Activated CD4-positive, CD25-positive, alpha-beta regulatory T cell treated with anti-CD3 and anti-CD28 coated beads, Interleukin-2, amount 50 U/mL, for 72 hours (primary cell): Measurements from ENCODE around the gene PDZD4.

Experiments used
- DNase-seq: peaks from one replicate; pipeline ENCODE4 v3.0.0; 2021

PDZD4 gene

DNA sequence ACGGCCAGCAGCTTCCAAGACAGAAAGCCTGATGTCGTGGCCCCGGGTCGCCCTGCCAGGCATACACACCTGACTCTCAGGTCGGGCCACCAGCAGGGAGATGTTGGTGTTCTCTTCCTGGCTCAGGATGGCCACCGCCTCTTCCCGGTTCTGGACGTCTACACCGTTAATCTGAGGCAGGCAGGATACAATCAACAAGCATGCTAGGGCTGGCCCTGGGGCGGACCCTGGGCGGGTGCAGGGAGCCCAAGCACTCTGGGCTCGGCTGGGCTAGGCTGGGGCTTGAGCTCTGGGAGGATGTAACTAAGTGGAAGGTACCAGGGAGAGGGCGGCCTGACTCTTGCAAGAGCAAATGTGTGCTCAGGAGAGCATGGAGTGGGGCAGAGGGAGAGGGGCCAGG lies 24.9 kb downstream of the PDZD4 start:
- no peak for DNase-seq

DNA sequence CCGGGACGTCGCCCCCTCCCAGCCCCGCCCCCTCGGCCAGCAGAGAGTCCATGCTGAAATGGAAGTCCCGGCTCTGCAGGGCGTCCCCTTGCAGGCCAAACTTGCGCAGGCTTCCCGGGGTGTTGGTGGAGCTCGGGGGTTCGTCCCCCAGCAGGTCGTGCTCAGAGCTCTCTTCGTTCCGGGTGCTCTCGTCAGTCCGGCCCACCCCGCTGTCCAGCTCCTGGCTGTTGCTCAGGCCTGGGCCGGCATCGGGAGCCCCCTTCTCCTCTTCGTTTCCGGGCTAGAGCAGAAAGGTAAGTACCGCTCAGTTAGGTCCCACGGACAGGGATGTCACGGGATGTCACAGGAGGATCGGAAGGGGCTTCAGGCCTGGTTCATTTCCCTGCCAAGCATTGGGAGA lies 25.7 kb downstream of the PDZD4 start:
- DNase-seq = no peak

DNA sequence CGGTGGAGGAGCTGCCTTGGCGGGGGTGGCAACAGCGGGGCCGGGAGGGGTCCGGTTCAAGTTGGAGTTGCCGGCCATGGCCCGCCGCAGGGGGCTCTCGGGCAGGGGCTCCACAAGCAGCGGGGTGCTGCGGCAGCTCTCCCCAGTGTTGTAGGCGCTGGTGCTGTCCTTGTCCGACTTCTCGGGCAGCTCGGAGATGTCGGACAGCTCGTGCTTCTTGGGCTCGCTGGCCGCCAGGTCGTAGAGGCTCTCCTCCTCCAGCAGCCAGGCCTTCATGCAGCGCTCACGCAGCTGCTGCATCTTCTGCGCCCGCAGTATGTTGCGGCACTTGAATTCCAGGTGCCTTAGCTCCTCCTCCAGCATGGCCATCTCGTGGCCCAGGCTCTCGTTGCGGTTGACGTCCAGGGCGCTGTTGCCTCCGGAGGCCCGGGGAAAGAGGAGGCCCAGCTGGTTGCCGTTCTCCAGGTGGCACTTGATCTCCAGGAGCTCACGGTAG lies 26.2 kb downstream of the PDZD4 start:
- no peak for DNase-seq

DNA sequence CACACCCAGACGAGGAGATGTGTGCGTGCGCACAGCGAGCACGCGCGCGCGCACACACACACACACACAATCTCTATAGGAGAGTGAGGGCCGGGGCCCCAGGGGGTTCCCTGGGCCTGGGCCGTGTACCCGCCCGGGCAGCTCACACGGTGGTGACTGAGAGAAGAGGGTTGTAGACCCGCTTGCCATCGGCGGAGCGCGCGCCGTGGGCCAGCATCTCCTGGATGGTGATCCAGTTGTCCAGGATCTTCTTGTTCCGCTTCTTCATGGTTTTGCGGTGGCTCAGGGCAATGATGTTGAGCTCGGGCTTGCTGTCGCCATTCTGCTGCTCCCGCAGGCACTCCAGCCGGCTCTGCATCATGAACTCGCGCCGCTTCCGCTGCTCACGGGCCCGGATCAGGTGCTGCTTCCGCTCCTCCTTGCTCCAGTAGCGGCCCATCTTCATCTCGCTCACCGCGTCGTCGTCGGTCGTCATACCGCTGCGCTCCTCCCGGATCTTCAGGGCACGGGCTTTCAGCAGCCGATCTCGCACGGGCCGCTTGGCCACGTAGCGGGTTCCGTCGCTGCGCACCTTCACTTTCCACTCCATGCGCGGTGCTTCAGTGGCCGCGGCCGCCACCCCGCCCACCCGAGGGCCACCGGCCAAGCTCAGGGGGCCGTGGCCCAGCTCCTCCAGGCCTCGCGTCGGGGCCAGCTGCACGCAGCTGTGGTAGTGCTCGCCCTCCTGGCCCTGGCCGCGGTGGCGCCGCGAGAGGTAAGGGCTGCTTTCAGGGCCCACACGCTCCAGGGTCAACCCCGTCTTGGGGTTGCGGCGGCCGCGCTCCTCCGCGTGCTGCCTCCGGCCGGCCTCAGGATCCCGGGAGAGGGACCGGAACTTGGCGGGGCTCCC lies 26.9 kb downstream of the PDZD4 start:
- DNase-seq = no peak

DNA sequence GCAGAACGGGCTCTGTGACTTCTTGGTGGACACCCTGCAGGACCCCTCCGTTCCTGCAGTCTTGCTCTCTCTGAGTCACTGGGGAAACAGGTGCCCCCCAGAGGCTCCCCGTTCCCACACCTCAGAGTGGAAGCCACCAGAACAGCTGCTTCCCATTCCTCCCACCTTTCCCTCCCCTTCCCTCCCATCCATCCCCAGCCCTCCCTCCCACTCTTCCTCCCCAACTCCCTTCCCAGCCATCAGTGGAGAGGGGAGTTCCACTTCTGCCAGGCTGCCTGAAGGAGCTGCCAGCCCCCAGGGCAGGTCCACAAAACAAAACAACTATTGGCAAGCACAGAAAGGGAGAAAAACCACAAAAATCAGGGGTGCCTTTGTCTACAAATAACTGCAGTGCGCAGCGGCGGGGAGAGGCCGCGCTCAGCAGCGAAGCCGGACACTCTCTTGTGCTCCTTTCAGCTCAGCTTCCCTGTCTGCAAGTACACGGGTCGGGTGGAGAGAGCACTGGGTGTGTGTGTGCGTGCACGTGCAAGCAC lies 27.8 kb downstream of the PDZD4 start:
- DNase-seq = no peak

DNA sequence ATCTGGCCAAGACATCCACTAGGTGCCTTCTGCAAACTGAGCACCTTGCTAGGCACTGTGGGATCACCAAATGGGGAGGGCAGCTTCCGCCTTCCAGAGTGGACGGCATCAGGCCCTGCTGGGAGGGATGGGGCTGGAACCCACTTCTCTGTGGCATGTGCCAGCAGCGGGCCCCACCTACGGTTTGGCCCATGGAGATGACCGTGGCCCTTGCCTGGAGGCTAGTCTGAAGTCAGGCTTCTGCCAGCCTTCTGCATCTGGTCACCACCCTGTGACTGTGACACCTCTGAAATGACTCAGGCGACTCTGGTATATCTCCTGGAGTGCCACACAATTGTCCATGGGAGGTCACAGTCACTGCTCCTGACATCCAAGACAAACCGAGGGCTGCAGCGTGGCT lies 28.7 kb downstream of the PDZD4 start:
- DNase-seq = no peak

DNA sequence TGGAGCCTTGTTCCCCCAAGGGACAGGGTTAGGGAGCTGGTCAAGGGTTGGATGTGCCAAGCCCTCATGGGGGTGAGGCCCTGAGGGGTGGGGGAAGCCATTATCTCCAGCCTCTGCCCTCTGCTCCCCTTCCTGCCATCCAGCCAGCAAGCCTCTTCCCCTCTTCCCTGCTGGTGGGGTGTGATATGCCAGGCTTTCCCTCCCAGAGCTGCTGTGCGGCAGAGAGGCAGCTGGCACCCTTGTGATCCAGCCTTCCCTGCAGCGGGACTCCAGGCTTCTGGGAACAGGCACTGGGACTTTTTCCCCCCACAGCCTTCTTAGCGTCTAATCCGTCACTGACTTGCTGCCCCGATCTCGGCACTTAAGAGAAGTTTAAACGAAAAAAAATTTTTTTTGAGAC lies 29.6 kb downstream of the PDZD4 start:
- no peak for DNase-seq

DNA sequence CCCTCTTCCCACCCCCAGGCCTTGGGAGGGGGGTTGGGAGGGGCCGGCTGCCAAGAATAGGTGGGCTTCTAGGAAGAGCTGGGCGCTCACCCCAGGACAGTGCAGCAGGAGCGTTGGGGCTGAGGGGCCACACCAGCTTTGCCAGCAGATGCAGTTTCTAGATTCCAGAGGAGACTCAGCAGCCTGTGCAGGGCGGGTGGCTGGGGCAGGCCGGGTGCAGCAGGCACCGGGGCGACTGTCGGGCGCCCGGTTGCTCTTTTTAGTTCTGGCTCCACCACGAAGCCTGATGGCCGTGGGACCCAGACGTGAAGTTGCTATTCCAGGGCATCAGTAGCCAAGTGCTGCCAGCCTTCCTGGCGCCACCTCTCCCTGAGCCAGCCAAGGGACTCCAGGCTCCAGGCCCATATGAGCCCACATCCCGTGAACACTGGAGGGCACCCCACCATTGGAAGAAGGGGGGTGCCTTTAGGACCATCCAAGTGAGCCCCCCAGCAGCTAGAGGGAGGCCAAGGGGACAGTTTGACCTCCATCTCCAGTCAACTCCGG lies 30.1 kb downstream of the PDZD4 start:
- no peak for DNase-seq

DNA sequence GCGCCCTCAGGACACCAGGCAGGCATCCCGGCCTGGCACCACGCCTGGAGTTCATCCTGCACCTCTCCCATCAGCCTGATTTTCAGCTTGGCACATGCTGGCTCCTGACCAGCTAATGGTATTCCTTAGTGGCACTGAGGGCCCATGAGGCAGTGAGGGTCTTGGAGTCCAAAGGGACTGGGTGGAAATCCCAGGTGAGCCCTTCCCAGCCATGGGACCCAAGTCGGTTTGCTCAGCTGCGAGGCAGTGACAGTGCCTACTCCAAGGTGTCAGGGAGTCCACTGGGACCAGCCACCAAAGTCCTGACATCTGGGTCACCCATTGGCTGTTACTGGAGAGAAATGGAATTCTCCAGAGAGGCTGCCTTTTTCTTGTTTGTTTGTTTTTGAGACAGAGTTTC lies 31.0 kb downstream of the PDZD4 start:
- DNase-seq = no peak

DNA sequence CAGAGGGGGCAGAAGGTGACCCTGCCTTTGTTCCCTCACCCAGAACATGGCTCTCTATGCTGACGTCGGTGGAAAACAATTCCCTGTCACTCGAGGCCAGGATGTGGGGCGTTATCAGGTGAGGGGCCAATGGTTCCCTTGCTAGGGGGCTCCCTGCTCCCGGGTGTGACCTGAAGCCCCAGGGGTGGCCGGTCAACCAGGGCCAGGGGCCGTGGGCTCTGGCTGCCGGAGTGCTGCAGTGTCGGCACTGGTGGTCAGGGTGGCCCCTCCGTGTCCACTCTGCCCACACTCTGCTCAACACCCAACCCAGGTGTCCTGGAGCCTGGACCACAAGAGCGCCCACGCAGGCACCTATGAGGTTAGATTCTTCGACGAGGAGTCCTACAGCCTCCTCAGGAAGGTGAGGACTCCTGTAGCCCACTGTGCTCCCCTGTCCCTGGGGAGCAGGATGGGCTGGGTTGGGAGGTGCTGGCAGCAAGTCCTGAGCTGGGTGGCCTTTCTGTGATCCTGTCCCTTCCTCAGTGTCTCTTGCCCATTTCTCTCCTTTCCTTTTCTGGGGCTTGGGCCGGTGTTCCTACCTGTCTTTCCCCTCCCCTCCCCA lies 32.8 kb downstream of the PDZD4 start:
- no peak for DNase-seq

DNA sequence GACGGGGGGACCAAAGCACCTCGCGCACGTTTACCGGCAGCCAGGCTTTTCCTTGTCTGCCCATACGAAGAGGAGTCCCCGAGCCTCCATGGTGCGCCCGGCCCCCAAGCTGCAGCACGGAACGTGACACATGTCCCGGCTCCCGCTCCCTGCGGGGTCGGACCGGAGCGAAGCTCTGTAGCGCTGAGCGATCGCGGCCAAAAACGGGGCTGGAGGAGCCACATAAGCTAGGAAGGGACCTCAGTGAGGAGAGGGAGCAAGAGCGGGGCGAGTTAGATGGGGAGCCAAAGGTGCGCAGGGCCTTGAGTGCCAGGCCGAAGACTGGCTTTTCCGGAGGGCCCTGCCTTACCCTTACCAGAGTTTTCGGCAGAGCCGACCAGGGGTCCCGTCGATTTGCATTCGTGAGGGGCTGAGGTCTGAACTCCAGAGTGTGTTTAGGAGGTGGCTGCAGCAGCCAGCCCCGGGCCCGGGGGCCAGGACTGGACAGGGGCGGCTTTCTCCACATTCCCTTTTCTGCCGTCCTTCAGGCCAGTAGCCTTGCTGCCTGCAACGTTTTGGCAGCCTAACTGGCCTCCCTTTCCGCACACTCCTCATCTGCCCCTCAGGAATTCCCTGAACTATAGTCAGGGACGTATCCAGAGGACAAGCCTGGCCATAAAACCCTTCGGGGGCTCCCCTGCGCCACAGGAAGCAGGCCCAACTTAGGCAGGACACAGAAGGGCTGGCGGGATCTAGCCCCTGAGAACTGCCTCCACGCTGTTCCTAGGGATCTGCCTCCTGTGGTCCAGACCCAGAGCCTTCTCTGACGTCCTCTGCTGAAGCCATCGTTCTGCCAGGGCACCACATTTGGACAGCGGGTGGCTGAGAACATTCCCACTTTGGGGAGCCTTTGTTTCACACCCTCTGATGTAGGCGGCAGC lies 35.2 kb downstream of the PDZD4 start:
- DNase-seq = peak; percentile 37

DNA sequence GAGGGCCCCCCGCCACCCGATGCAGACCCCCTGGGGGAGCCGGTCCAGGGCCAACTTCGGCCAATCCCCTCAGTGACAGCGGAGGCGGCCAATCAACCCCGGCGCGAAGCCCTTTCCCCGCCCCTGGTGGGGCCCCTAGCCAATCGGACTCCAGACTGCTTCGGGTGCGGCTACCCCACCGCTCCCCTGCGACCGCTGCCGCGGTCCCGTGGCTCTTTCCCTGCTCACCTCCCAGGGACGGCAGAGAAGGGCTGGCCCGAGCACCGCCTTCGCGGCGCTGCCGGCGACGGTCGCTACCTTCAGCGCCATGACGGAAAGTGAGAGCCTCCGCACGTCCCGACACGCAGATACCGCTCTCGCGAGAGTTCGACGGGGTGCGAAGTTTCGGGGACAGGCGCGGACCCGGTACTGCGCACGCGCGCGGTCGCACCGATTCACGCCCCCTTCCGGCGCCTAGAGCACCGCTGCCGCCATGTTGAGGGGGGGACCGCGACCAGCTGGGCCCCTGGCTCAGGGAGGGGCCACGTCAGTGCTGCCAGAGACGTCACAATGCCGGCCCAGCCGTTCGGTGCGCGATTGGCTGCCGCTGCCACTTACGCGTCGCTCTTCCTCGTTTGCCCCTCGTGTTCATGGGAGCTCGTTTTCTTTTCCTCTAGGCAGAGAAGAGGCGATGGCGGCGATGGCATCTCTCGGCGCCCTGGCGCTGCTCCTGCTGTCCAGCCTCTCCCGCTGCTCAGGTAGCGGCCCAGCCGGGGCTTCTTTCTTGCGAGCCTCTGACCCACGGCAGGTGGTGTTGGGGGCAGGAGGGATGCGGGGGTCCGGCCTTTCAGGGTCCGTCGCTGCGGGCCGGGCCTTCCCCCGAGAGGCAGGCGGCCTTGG lies 36.1 kb downstream of the PDZD4 start, which contains the start of the genes IDH3G and SSR4:
Gene IDH3G, minus strand, starts transcription at position 358 of the 879 bp plus-strand sequence. Its CDS starts 49 bp downstream, at position 309.
Gene SSR4, plus strand, starts transcription at position 651 of the 879 bp plus-strand sequence. Its CDS starts 20 bp downstream, at position 671.
- DNase-seq = peak; percentile 90

DNA sequence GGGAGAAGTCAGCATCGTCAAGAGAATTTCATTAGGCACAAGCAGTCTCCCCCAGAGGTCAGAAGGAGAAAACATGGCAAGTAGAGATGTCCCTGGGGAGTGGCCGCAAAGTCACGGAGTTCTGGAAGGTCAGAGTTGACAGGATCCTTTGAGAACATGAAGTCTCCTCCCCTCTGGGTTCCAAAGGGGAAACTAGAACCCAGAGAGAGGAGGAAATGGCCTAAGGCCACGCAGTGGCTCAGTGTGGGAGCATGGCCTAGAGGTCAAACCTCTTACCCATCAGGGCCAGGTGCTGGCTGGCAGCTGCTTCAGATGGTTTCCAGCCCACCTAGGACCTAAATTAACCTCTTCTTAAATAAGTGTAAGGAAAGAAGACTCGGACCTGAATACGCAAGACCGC lies 37.1 kb downstream of the PDZD4 start:
- DNase-seq = no peak

DNA sequence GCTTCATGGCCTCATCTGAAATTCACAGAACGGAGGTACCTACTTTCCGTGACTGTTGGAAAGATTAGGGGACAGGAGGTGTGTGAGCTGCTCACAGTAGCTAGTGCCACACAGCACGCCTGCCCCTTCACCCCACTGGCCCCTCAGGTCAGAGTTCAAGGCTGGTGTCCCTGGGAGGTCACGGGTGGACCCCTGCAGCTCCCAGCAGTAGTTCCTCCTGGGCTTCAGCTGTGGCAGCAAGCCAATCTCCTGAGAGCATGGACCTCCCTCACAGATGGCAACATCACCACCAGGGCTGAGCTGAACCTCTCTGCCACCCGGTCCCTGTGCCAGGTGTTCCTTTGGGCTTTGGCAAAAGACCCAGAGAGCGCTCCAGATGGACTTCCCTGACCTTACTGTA lies 38.0 kb downstream of the PDZD4 start:
- DNase-seq = no peak

DNA sequence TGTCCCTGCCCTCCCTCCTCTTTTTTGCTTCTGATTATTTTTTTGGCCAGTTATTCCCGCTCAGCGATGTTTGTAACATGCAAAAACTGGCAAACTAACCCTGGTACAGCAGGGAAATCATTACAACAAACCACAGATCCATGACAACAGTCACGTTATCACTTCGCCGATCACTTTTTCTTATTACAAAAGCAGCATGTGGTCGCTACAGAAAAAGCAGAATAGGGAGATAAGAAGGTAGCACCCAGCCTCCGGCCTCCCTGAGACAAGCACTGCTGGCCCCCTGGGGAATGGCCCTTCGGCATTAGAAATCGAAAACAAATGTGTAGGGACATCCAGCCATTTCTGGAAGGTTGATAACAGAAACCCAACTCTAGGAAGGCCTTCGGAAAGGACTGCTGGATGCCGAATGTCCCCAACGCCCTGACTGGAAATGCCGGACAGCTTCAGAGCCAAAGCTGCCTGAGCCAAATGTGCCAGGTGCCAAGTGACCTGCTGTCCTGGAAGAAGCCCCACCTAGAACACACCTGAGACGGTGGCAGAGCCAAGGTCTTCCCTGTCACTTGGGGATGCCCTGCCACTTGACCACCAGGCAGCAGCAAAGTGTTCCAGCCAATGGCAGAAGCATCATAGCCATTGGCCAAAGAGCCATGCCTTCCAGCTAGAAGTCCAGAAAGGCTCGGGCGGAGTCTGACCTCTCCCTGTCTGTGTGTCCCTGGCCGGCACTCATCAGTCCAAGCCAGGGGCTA lies 39.1 kb downstream of the PDZD4 start:
- DNase-seq = no peak

DNA sequence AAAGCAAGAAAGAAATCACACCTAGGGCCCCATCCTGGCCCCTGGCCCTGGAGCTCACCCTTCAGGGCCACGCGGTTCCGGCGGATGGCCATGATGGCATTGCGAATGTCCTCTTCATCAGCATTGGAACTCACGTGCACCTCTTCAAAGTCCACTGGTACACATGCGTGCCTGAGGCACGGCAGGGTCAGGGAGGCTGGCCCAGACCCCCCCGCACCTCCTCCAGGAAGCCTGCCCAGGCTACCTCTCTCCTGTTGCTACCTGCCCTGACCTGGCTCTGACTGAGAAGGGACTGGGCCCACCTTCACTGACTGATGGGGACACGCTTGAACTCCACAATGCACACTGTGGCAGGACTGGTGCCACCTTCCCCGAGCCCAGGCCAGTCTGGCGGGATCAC lies 40.7 kb downstream of the PDZD4 start:
- DNase-seq = no peak

DNA sequence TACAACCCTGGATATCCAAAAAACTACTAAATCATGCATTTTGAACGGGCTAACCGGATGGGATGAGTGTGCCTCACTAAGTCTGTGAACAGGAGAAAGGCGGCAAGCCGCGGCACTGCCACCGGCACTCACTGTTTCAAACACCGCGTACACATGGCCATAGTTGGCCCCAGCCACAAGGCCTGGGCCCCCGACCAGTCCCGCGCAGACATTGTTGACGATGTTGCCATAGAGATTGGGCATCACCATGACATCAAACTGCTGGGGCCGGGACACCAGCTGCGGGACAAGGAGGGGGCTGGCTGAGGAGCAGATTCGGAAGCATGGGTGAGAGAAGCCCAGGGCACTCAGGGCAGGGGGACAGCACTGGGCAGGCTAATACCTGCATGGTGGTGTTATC lies 43.7 kb downstream of the PDZD4 start:
- no peak for DNase-seq

DNA sequence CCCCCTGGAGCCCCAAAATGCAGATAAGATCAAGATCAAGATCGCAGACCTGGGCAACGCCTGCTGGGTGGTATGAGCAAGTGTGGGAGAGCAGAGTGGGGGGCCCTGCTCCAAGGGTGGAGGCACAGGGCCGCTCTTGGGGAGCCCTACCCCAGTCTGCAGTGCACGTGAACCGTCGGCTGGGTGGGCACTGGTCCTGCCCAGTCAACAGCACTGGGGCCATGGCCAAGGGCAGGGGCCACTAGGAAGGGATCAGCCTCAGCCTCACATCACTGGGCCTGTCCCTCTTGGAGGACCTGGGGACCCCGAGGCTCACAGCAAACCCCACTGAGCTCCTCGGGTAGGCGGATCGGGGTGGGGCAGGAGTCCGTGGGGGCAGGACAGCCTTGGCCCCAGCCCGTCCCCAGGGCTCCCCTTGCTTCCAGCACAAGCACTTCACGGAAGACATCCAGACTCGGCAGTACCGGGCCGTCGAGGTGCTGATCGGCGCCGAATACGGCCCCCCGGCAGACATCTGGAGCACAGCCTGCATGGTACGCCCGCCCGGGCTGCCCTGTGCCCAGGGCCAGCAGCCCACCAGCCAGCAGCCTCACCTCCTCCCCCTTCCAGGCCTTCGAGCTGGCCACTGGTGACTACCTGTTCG lies 45.9 kb downstream of the PDZD4 start:
- DNase-seq = no peak

DNA sequence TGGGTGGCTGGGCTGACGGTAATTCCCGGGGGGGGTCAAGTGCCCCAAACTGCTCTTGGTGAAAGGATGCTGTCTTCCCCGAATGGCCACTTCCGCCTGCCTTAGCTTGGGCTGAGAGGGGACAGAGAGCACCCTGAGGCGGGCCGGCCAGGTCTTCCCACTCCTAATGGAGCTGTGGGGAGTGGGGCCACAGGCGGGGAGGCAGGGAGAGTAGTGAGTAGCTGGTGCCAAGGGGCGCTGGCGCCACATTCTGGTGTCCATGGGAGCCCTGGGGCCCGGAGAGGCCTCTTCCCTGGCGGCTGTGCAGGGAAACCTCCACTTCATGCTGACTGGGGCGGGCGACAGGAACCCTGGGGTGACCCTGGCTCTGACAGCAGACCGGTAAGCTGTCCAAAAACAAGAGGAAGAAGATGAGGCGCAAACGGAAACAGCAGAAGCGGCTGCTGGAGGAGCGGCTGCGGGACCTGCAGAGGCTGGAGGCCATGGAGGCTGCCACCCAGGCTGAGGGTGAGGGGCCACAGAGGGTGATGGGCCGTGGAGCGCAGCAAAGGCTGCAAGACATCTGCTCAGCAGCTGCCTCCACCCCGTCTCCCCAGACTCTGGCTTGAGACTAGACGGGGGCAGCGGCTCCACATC lies 46.8 kb downstream of the PDZD4 start:
- no peak for DNase-seq

DNA sequence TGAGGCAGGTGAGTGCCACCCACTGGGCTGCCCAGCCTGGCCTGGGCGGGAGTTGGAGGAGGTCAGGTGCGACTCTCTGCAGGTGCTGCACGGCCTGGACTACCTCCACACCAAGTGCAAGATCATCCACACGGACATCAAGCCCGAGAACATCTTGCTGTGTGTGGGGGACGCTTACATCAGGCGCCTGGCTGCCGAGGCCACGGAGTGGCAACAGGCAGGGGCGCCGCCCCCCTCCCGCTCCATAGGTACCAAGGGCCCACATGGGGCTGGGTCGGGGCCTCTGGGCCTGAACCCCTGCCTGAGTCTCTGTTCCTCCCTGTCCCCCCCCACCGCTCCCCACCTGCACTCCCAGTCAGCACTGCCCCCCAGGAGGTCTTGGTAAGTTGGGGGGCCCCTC lies 47.5 kb downstream of the PDZD4 start:
- DNase-seq = no peak
